Upper lobe of right lung (tissue), 1 donor: ENCODE data around the gene TMEM260. TPM values are rescaled to one million over a fixed set of nuclear protein-coding genes. Genes with fewer than 3 reads are reported as not detected.
A peak's percentile ranks its signal among the peaks of the same experiment; 100 is the strongest.

Experiments used
- ATAC-seq: fragments of 200-7000 bp; cut with Tn5 transposase; one replicate; pipeline ENCODE4 v1.9.1; 2020; ENCODE audit warnings: mild to moderate bottlenecking, moderate library complexity
- DNase-seq: peaks from one replicate; pipeline ENCODE4 v3.0.0-alpha.2; 2020
- H3K27ac ChIP-seq: fragments of 200-600 bp; one replicate; pipeline ENCODE4 v1.8.0; 2022
- H3K27me3 ChIP-seq: fragments of 200-600 bp; one replicate; pipeline ENCODE4 v1.8.0; 2022; ENCODE audit warnings: mild to moderate bottlenecking
- H3K36me3 ChIP-seq: fragments of 200-600 bp; one replicate; pipeline ENCODE4 v1.8.0; 2022
- H3K4me1 ChIP-seq: fragments of 200-600 bp; one replicate; pipeline ENCODE4 v1.8.0; 2022
- H3K4me3 ChIP-seq: fragments of 200-600 bp; one replicate; pipeline ENCODE4 v1.8.0; 2022; ENCODE audit warnings: mild to moderate bottlenecking
- H3K9me3 ChIP-seq: fragments of 200-600 bp; one replicate; pipeline ENCODE4 v1.8.0; 2022
- CTCF ChIP-seq: fragments of 200-600 bp; IDR thresholded peaks from one replicate; pipeline ENCODE4 v1.8.0; 2022; ENCODE audit warnings: antibody characterized with exemption
- intact Hi-C: fragments of 100-400 bp; cut with DNase I; formaldehyde crosslinking; loops from one replicate; pipeline ENCODE4 v1.11.0; 2022
- total RNA-seq: library from RNA; stranded (reverse); fragmentation: NEBNext Ultra II Directional; extraction: Animal tissue kit (Norgen Biotek cat#: 25700); gene quantifications from one replicate; pipeline ENCODE4 v1.2.1, GENCODE V29; 2021
- donor health status: DM: no; HTN: yes; CAD: no; lungs with severe emphysema.

The TMEM260 gene
- total RNA-seq, 1 donor from 2014 or later = 18.6 TPM

- no peak for TF ChIP-seq CTCF
- Histone ChIP-seq H3K36me3 (no peaks in the 10 kb centered on the region), H3K27me3 (no peaks in the 10 kb centered on the region), H3K9me3 (no peaks in the 10 kb centered on the region), H3K4me1 (no peaks in the 10 kb centered on the region), H3K27ac (no peak overlapping the region), H3K4me3 (no peak overlapping the region)
- ATAC-seq (no peak), DNase-seq (no peak)
- intact Hi-C loops = no loop called here
Observed at GRCh38 chr14:56650048-56650447, 70.5 kb downstream of the TMEM260 start.

GRCh38 chr14:56650979-56651378, 71.4 kb downstream of the TMEM260 start:
- intact Hi-C loops = no loop called here
- no peak overlapping the region for H3K27ac ChIP-seq
- DNase-seq (no peak), ATAC-seq (no peak)
- H3K36me3 ChIP-seq = no peaks in the 10 kb centered on the region
- no peaks in the 10 kb centered on the region for H3K27me3 ChIP-seq
- H3K4me1 ChIP-seq = no peaks in the 10 kb centered on the region
- TF ChIP-seq CTCF = no peak
- H3K9me3 ChIP-seq = no peaks in the 10 kb centered on the region
- no peak overlapping the region for H3K4me3 ChIP-seq

GRCh38 chr14:56657604-56658003, 78.0 kb downstream of the TMEM260 start:
- Histone ChIP-seq H3K4me3 (no peak overlapping the region), H3K9me3 (no peaks in the 10 kb centered on the region), H3K36me3 (no peaks in the 10 kb centered on the region), H3K4me1 (no peaks in the 10 kb centered on the region), H3K27ac (no peak overlapping the region), H3K27me3 (no peaks in the 10 kb centered on the region)
- intact Hi-C loops = no loop called here
- no peak for DNase-seq
- no peak for ATAC-seq
- TF ChIP-seq CTCF = no peak

DNA sequence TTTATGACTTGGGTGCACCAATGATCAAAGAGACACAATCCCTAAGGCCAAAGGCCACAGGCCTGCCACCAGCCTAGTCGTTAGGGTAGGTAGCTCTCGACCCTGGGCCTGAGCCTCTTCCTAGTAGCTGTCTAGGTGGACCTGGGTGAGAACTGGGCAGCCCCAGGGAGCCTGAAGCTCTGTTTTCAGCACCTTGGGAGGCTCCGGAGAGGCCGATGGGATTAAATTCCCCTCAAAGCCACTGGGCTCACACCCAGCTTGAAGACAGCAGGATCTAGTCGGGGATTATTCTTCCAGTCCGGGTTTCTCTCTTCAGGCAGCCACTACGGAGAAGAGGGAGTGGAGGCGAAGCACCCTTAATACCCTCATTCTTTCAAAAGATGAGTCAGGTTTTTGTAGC, 79.8 kb downstream of the TMEM260 start:
- TF ChIP-seq CTCF = no peak
- Histone ChIP-seq H3K9me3 (no peaks in the 10 kb centered on the region), H3K27me3 (no peaks in the 10 kb centered on the region), H3K36me3 (no peaks in the 10 kb centered on the region), H3K4me1 (no peaks in the 10 kb centered on the region), H3K27ac (no peak overlapping the region), H3K4me3 (no peak overlapping the region)
- ATAC-seq = no peak
- no peak for DNase-seq
- intact Hi-C loops = no loop called here

DNA sequence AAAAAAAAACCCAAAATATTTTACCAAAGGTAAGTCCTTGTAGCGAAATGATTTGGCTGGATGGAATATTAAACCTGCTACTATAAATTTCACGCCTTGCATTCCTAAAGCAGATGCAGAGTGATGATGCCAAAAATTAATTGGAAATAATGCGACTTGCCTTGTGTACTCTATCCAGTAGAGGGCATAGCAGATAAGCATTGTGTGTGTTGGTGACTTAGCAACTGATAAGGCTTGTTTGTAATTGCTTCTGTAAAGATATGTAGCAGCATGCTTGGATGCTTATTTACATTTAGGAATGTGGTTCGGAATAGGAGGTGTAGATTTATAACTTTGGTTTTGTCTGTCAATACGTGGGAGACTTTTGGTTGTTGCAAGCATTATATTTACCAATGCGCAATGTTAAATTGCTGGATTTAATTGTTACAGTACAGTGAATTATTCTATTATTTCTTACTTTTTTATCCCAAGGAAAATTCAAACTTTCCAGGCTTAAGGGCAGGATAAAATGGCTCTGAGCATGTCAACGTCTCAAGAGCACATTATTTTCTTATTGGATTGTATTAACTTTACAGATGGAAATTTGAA, 80.5 kb downstream of the TMEM260 start:
- Histone ChIP-seq H3K9me3 (no peaks in the 10 kb centered on the region), H3K27ac (no peak overlapping the region), H3K4me1 (no peaks in the 10 kb centered on the region), H3K36me3 (no peaks in the 10 kb centered on the region), H3K27me3 (no peaks in the 10 kb centered on the region), H3K4me3 (no peak overlapping the region)
- intact Hi-C loops = no loop called here
- peak; percentile 80 for ATAC-seq
- no peak for DNase-seq
- TF ChIP-seq CTCF = peak; percentile 58
